Raji (cell line): ENCODE measurements around the gene KIF5A.
A peak's percentile ranks its signal among the peaks of the same experiment; 100 is the strongest.

ENCODE experiments used
- POLR2A ChIP-seq: IDR thresholded peaks from 2 replicates; pipeline ENCODE4 v1.6.1; 2011; ENCODE audit warnings: low read depth, low read length, control low read depth; ENCODE audit not compliant: insufficient read depth

The KIF5A gene

GRCh38 chr12:57632073-57632957 lies 82.5 kb downstream of the KIF5A start:
- no peak for TF ChIP-seq POLR2A

GRCh38 chr12:57632958-57633840 lies 83.4 kb downstream of the KIF5A start, which contains the start of gene B4GALNT1:
Gene B4GALNT1 (minus strand): TSS chr12:57633201. CDS start chr12:57632132, 1,069 bp downstream.
- peak; percentile 39; the same call in 1 of the 2 replicates for TF ChIP-seq POLR2A
